Activated CD4-positive, alpha-beta T cell treated with anti-CD3 and anti-CD28 coated beads for 4 hours (primary cell): ENCODE data around the gene SCAF4.
"Not testable (repeated sequence)": the region's sequence is repeated elsewhere in the genome, so short reads cannot be mapped to it uniquely, and the experiment has no call there.

Experiments used
- DNase-seq, 2 donors: peaks; one replicate each; pipeline ENCODE4 v3.0.0-alpha.2; 2020

The SCAF4 gene

DNA sequence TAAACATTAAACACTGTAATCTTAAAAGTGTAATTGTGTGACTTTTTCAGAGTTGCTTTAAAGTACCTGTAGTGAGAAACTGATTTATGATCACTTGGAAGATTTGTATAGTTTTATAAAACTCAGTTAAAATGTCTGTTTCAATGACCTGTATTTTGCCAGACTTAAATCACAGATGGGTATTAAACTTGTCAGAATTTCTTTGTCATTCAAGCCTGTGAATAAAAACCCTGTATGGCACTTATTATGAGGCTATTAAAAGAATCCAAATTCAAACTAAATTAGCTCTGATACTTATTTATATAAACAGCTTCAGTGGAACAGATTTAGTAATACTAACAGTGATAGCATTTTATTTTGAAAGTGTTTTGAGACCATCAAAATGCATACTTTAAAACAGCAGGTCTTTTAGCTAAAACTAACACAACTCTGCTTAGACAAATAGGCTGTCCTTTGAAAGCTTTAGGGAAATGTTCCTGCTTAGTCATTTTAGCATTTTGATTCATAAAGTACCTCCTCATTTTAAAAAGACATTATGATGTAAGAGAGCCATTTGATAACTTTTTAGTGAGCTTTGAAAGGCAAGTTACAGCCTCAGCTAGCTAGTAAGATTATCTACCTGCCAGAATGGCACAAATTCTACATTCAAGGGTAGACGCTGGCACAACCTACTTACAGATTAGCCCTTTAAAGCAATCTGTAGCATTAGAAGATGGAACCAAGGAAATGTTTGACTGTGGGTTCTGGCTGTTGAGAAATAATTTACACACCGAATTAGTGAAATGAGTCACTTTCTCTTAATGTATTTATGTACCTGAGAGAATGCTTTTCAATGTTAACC lies 63.0 kb downstream of the SCAF4 start:
- DNase-seq: no peak

DNA sequence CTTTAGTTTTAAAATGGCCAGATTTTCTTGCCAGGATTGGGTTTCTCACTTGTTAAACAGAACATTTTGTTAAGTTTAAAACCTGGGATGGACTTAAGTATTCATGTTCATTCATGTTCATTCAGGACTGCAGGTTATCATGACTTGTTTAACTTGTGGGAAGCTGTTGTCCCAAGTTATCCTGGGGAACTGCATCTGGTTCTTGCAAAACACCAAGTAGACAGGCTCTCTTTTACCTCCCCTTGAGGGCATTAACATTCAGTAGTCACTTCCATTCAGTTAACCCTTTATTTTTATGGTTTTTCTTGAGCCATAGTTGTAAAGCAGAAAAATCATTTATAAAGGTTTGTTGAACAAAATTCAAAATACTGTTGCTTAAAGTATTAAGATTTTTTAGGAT lies 64.3 kb downstream of the SCAF4 start:
- DNase-seq: no peak

DNA sequence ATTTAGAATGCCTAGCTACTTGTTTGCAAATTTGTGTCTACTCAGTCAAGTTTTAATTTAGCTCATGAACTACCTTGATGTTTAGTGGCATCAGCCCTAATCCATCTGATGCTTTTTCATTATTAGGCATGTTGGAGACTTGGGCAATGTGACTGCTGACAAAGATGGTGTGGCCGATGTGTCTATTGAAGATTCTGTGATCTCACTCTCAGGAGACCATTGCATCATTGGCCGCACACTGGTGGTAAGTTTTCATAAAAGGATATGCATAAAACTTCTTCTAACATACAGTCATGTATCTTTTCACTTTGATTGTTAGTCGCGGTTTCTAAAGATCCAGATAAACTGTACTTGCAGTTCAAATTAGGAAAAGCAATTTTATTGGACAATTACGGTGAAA lies 64.8 kb downstream of the SCAF4 start:
- no peak for DNase-seq

DNA sequence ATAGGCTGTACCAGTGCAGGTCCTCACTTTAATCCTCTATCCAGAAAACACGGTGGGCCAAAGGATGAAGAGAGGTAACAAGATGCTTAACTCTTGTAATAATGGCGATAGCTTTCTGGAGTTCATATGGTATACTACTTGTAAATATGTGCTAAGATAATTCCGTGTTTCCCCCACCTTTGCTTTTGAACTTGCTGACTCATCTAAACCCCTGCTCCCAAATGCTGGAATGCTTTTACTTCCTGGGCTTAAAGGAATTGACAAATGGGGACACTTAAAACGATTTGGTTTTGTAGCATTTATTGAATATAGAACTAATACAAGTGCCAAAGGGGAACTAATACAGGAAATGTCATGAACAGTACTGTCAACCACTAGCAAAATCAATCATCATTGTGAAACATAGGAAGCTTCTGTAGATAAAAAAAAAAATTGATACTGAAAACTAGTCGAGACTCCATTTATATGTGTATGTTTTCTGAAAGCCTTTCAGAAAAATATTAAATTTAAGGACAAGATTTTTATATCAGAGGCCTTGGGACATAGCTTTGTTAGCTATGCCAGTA lies 65.4 kb downstream of the SCAF4 start:
- DNase-seq: no peak

DNA sequence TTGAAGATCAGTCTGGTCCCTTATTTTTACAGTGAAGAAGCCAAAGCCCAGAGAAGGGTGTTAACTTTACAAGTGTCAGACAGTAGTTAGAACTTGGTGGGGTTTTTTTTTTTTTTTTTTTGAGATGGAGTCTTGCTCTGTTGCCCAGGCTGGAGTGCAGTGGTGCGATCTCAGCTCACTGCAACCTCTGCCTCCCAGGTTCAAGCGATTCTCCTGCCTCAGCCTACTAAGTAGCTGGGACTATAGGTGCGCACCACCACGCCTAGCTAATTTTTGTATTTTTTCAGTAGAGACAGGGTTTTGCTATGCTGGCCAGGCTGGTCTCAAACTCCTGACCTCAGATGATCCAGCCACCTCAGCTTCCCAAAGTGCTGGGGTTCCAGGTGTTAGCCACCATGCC lies 66.0 kb downstream of the SCAF4 start:
- DNase-seq: not testable (repeated sequence)

DNA sequence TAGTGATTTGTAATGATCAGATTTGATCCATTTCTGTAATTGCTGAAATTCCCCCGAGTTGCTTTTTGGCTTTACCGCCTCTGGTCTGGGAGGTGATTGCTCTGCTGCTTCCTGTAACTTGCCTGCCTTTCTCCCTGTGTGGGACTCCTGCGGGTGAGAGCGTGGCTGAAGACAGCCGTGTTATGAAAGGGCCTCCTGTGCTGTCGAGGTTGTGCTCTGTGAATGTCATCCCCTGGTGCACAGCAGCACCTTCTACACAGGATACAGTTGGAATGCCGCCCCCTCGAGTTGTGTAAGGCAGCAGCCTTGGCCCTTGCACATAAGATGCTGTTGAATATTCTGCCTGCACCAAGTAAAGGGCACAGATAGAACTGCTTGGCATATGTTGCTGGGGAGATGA lies 66.5 kb downstream of the SCAF4 start:
- DNase-seq: peak in 1 of 2 donors; percentile 11

DNA sequence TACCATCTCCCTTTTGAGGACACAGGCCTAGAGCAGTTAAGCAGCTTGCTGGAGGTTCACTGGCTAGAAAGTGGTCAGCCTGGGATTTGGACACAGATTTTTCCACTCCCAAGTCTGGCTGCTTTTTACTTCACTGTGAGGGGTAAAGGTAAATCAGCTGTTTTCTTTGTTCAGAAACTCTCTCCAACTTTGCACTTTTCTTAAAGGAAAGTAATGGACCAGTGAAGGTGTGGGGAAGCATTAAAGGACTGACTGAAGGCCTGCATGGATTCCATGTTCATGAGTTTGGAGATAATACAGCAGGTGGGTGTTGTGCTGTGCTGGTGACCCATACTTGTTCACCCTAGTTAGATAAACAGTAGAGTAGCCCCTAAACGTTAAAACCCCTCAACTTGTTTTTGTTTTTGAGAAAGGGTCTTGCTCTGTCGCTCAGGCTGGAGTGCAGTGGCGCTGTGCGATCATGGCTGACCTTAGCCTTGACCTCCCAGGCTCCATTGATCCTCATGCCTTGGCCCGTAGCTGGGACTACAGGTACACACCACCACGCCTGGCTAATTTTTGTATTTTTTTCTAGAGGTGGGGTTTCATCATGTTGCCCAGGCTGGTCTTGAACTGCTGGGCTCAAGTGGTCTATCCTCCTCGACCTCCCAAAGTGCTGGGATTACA lies 68.2 kb downstream of the SCAF4 start:
- DNase-seq: no peak

DNA sequence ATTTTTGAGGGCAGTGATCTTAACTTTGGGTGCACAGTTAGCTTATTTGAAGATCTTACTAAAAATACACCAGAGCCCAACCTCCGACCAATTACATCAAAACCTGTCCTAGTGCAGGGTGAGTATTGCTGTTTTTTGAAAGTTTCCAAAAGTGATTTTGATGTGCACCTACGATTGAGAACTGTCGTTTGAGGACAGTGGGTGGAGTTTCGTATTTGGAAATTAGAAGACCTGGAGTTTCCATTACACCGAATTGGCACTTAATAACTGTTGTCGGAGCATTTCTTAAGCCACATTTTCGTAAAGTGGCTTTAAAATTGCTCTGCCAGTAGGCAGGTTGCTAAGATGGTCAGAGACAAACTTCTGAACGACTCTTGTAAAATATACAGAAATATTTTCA lies 71.3 kb downstream of the SCAF4 start:
- peak in 1 of 2 donors; percentile 19 for DNase-seq

DNA sequence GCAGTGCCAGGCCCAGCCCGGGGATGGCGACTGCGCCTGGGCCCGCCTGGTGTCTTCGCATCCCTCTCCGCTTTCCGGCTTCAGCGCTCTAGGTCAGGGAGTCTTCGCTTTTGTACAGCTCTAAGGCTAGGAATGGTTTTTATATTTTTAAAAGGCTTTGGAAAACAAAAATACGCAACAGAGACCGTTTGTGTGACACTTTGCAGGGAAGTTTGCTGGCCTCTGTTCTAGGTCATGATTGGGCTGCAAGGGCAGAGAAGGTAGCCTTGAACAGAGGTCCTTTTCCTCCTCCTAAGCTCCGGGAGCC lies 71.7 kb downstream of the SCAF4 start:
- DNase-seq: no peak

DNA sequence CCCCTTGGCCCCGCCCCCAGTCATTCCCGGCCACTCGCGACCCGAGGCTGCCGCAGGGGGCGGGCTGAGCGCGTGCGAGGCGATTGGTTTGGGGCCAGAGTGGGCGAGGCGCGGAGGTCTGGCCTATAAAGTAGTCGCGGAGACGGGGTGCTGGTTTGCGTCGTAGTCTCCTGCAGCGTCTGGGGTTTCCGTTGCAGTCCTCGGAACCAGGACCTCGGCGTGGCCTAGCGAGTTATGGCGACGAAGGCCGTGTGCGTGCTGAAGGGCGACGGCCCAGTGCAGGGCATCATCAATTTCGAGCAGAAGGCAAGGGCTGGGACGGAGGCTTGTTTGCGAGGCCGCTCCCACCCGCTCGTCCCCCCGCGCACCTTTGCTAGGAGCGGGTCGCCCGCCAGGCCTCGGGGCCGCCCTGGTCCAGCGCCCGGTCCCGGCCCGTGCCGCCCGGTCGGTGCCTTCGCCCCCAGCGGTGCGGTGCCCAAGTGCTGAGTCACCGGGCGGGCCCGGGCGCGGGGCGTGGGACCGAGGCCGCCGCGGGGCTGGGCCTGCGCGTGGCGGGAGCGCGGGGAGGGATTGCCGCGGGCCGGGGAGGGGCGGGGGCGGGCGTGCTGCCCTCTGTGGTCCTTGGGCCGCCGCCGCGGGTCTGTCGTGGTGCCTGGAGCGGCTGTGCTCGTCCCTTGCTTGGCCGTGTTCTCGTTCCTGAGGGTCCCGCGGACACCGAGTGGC lies 72.2 kb downstream of the SCAF4 start, which contains the start of gene SOD1:
Gene SOD1, plus strand, starts transcription at position 158 of the 723 bp plus-strand sequence. Its CDS starts 77 bp downstream, at position 235.
- peak; percentile 97 for DNase-seq

DNA sequence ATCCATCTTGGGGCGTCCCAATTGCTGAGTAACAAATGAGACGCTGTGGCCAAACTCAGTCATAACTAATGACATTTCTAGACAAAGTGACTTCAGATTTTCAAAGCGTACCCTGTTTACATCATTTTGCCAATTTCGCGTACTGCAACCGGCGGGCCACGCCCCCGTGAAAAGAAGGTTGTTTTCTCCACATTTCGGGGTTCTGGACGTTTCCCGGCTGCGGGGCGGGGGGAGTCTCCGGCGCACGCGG lies 72.7 kb downstream of the SCAF4 start:
- DNase-seq: no peak

DNA sequence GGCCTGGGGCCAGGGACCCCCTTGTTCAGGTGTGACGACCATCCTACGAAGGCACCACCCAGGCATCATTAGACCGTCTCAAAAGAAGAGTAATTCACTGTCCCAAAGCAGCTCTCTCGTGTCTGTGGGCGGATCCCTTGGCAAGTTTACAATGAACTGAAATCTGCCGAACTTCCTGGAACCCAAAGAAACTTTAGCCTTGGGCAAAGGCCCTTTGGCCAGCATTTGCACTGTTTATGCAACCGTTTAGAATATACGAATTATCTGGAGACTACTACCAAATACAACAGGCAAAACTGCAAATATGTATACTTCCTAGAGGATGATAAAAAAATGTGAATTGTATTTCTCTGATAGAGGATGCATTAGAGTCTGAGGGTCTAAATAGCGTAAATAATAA lies 73.9 kb downstream of the SCAF4 start:
- DNase-seq: no peak

DNA sequence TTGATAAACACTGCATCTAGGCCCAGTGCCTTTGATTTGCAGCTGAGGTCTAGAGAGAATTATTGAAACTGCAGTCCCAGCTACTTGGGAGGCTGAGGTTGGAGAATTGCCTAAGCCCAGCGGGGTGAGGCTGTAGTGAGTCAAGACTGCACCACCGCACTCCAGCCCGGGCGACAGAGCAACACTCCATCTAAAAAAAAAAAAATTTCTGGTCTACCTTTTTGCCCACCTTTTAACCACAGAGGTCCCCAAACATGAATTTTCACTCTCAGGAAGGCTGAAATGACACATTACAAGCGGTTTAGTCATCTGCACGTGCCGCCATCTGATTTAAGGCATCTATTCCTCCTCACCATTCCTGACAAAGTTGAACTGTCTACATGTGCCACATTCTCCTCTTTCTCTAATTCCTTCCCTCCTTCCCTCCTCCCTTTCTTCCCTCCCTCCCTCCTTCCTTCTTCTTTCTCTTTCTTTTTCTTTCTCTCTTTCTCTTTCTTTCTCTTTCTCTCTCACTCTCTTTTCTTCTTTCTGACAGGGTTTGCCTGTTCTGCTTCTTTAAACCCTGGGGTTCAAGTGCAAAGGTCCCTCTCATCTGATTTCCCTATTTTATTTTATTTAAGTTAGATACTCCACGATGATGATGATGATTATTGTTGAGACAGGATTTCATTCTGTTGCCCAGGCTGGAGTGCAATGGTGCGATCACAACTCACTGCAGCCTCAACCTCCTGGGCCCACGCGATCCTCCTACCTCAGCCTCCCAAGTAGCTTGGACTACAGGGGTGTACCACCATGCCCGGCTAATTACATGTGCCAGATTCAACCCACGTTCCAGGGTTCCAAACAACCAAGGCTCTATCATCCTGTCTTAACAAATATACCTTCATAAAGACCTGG lies 75.5 kb downstream of the SCAF4 start:
- DNase-seq: peak in 1 of 2 donors; percentile 7

DNA sequence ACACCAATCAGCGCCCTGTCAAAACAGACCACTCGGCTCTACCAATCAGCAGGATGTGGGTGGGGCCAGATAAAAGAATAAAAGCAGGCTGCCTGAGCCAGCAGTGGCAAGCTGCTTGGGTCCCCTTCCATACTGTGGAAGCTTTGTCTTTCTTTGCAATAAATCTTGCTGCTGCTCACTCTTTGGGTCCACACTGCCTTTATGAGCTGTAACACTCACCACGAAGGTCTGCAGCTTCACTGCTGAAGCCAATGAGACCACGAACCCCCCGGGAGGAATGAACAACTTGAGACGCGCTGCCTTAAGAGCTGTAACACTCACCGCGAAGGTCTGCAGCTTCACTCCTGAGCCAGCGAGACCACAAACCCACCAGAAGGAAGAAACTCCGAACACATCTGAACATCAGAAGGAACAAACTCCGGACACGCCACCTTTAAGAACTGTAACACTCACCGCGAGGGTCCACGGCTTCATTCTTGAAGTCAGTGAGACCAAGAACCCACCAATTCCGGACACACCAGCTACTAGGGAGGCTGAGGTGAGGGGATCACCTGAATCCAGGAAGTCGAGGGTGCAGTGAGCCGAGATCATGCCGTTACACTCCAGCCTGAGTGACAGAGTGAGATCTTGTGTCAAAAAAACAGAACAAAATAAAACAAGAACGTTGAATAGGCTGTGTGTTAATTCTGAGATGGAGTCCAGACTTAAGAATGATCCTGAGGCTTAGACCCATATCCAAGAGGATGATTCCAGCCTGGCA lies 76.9 kb downstream of the SCAF4 start:
- DNase-seq: not testable (repeated sequence)

DNA sequence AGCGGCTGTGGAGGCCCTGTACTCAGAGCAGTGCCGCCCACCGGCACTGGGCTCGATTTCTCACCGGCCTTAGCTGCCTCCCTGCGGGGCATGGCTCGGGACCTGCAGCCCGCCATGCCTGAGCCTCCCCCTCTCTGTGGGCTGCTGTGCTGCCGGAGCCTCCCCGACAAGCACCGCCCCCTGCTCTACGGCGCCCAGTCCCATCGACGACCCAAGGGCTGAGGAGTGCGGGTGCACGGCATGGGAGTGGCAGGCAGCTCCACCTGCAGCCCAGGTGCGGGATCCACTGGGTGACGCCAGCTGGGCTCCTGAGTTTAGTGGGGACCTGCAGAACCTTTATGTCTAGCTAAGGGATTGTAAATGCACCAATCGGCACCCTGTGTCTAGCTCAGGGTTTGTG lies 77.6 kb downstream of the SCAF4 start:
- no peak for DNase-seq

DNA sequence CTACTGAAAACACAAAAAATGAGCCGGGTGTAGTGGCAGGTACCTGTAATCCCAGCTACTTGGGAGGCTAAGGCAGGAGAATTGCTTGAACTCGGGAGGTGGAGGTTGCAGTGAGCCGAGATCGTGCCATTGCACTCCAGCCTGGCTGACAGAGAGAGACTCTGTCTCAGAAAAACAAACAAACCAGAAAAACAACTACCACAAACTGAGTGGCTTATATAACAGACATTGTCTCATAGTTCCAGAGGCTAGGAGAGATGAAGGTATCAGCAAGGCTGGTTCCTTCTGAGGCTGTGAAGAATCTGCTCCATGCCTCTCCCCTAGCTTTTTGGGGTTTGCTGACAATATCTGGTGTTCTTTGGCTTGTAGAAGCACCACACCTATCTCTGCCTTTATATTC lies 80.4 kb downstream of the SCAF4 start:
- DNase-seq: not testable (repeated sequence)

DNA sequence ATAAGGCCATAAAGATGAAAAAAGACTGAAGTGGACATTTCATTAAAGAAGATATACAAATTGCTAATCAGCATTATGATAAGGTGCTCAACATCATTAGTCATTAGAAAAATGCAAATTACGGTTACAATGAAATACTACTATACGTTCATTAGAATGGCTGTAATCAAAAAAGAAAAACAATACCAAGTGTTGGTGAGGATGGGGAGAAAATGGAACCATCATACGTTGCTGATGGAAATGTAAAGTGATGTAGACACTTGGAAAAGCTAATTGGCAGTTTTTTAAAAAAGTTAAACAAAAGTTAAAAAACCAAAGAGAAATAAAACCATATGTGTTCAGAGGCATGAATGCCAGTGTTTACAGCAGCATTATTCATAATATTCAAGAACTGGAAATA lies 81.0 kb downstream of the SCAF4 start:
- DNase-seq: no peak

DNA sequence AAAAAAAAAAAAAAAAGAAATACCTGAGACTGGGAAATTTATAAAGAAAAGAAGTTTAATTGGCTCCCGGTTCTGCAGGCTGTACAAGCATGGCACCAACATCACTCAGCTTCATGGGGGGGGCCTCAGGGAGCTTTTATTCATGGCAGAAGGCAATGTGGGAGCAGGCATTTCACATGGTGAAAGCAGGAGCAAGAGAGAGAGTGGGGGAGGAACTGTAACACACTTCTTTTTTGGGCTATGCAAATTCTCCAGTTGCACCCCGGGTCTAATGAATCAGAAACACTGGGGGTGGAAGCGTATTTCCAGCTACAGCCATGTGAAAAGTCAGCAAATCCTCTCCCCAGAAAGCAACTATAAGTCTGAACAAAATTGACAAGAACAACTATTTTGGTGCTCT lies 84.3 kb downstream of the SCAF4 start:
- no peak for DNase-seq

DNA sequence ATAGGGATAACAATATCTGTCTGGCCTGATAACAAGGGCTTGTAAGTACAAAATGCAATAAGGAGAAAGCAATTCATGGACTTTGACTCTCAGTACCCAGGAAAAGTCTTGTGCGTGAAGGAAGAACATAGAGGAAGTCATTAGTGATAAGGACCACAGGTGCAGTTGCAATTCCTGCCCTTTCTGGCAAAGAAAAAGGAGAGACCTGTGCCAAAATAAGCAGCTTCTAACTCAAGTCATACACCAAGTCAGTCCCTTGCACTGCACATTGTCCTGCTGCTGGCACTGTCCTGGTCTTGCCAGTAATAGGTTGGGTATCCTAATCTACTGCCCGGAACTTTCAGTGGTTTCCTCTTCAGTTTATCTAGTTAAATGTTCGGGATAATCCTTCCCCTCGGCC lies 87.3 kb downstream of the SCAF4 start:
- no peak for DNase-seq

DNA sequence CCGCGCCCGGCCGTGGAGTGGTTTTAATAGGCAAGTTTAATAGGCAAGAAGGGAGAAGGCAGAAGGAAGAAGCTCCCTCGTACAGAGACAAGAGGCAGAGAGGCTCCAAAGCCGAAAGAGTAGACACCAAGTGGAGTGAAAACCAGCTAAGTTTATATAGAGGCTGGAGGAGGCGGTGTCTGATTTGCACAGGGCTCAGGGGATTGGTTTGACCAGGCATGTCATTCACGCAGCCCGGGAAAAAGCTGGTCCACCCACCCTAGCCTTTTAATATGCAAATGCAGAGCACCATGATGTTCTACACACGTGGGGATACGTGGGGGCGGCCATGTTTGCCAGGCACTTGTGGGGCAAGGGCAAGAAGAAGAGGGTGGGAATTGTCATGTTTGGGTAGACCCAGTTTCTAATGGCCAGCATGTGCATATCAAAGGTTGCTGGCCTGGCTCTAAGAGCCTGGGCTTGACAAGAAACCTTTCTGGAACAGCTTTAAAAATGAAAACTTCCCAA lies 90.4 kb downstream of the SCAF4 start:
- DNase-seq: no peak

DNA sequence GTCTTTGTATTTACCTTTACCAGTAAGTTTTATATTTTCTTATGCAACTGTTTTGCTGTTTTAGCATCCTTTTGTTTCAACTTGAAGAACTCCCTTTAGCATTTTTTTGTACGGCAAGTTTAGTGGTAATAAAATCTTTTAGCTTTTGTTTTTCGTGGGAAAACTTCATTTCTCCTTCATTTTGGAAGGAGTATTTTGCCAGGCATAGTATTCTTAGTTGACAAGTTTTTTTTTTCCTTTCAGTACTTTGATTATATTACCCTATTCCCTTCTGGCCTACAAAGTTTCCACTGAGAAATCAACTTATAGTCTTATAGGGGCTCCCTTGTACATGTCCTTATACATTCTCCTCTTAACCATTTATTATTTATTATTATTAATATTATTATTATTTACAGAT lies 95.0 kb downstream of the SCAF4 start:
- no peak for DNase-seq

DNA sequence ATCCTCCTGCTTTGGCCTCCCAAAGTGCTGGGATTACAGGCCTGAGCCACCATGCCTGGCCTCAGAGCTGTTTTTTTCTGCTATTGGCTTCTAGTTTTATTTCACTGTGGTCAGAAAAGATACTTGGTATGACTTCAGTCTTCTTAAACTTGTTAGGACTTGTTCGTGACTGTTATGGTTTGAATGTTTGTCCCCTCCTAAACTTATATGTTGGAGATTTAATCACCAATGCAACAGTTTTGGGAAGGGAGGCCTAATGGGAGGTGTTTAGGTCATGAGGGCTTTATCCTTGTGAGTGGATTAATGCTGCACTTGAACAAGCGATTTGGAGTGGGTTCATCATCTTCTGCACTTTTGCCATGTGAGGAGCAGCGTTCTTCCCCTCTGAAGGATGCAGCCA lies 96.9 kb downstream of the SCAF4 start:
- DNase-seq: no peak
